Measurements from ENCODE around the gene ZSWIM5. TPM values are rescaled to one million over a fixed set of nuclear protein-coding genes. Genes with fewer than 3 reads are reported as not detected.
"Not testable (repeated sequence)": the region's sequence is repeated elsewhere in the genome, so short reads cannot be mapped to it uniquely, and the experiment has no call there.

ZSWIM5 gene
- total RNA-seq, 2 donors from 2014 or later = 0.86 to 1.9 TPM

DNA sequence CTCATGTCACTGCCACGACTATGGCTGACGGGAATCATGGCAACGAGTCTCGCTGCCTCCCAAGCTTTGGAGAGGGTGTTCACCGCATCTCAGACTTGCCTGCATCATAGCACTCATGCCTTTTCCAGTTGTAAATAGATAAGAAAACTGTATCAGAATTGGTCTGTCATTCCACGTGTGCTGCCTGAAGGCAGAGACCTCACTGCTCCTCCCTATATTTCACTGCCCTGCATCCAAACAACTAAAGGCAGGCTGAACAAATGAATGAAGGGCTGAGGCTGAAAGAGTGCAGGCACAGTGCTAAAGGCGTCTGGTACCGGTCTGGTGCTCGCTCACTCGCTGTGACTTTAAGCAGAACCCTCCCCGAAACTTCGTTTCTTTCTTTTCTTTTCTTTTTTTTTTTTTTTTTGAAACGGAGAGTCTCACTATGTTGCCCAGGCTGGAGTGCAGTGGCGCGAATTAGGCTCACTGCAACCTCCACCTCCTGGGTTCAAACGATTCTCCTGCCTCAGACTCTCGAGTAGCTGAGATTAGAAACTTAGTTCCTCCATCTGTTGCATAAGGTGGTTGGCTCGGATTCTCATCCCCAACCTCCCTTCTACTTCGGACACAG lies 220.6 kb downstream of the ZSWIM5 start:
- no peak for ATAC-seq (replicated peaks)
- peaks cover 14% of the 10 kb centered on the region for H3K4me1 Mint-ChIP-seq
- peaks cover 10% of the 10 kb centered on the region for H3K36me3 Mint-ChIP-seq (ENCODE audit: low read depth)
- H3K4me3 Mint-ChIP-seq = peak overlapping the region; percentile 100
- peak overlapping the region; percentile 98 for H3K27ac Mint-ChIP-seq
- H3K27me3 Mint-ChIP-seq = no peaks in the 10 kb centered on the region
- no peaks in the 10 kb centered on the region for H3K9me3 Mint-ChIP-seq

DNA sequence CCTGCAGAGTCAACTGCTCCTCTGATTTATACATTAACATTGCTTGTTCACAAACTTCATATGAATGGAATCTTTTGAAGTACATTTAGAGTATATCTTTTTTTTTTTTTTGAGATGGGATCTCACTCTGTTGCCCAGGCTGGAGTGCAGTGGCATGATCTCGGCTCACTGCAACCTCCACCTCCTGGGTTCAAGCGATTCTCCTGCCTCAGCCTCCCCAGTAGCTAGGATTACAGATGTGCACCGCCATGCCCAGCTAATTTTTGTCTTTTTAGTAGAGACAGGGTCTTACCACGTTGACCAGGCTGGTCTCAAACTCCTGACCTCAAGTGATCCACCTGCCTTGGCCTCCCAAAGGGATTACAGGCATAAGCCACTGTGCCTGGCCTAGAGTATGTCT lies 229.0 kb downstream of the ZSWIM5 start:
- H3K36me3 Mint-ChIP-seq (ENCODE audit: low read depth) = peaks cover 83% of the 10 kb centered on the region
- not testable (repeated sequence) for H3K4me1 Mint-ChIP-seq; H3K4me3 Mint-ChIP-seq; ATAC-seq (replicated peaks); H3K27ac Mint-ChIP-seq; H3K27me3 Mint-ChIP-seq; H3K9me3 Mint-ChIP-seq

DNA sequence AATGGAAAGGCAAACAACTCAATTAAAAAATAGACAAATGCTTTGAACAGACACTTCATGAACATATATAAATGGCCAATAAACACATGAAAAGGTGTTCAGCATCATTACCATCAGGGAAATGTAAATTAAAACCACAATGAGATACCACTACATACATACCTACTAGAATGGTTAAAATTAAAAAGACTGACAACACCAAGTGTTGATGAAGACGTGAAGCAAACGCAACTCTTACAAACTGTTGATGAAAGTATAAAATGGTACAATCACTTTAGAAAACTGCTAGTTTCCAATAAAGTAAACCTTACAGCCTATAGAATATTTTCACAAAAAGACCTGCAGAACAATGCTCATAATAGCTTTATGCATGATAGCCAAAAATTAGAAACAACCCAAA lies 230.2 kb downstream of the ZSWIM5 start:
- Mint-ChIP-seq H3K27ac (no peak overlapping the region), H3K36me3 (ENCODE audit: low read depth) (peaks cover 92% of the 10 kb centered on the region)

DNA sequence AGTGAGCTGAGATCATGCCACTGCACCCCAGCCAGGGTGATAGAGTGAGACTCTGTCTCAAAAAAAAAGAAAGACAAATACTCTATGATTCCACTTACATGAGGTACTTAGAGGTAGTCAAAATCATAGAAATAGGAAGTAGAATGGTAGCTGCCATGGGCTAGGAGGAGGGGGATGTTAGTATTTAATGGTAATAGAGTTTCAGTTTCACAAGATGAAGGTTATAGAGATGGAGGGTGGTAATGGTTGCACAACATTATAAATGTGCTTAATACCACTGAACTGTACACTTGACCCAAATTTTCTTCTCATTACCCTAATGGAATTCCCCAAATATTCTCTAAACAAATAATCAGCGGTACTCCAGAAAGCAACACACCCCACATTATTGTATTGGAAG lies 232.8 kb downstream of the ZSWIM5 start:
- Mint-ChIP-seq H3K4me3 (no peak overlapping the region), H3K27ac (peak overlapping the region; percentile 44), H3K27me3 (no peaks in the 10 kb centered on the region), H3K9me3 (no peaks in the 10 kb centered on the region), H3K36me3 (ENCODE audit: low read depth) (peaks cover 87% of the 10 kb centered on the region), H3K4me1 (peaks cover 6% of the 10 kb centered on the region)
- no peak for ATAC-seq (replicated peaks)

More for the DNA sequence above, 230.2 kb downstream of the ZSWIM5 start:
- Mint-ChIP-seq H3K9me3 (no peaks in the 10 kb centered on the region), H3K27me3 (no peaks in the 10 kb centered on the region), H3K4me3 (no peak overlapping the region), H3K4me1 (peaks cover 6% of the 10 kb centered on the region)
- no peak for ATAC-seq (replicated peaks)

DNA sequence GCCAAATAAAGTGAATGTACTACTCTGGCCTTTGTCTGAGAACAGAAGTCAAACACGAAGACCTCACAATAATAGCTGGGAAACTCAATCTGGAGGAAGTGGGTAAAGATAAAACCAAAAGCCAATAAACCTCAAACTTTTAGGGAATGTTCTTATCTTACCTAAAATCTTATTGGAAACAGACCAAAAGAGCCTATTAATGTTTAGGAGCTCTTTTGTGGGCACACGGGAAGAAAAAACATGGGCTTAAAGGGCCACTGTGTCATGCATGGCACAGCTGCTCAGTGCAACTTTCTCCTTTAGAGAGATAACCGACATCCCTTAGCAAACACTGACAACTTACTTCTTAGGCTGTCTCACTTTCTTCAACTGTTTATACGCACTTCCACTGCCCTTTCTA lies 236.1 kb downstream of the ZSWIM5 start:
- H3K9me3 Mint-ChIP-seq = no peaks in the 10 kb centered on the region
- peaks cover 76% of the 10 kb centered on the region for H3K36me3 Mint-ChIP-seq (ENCODE audit: low read depth)
- no peak for ATAC-seq (replicated peaks)
- H3K27me3 Mint-ChIP-seq = no peaks in the 10 kb centered on the region
- no peak overlapping the region for H3K4me3 Mint-ChIP-seq
- peaks cover 6% of the 10 kb centered on the region for H3K4me1 Mint-ChIP-seq
- H3K27ac Mint-ChIP-seq = no peak overlapping the region

Other genes starting within 250 kb of the ZSWIM5 start
- 10 to 100 TPM; 20.1 to 44.2 TPM for gene EIF2B3, start 220.0 kb downstream of the ZSWIM5 start, total RNA-seq
- 10 to 100 TPM; 23.2 to 29.5 TPM for gene HECTD3, start 195.3 kb downstream of the ZSWIM5 start, total RNA-seq
- gene UROD, start 194.4 kb downstream of the ZSWIM5 start, total RNA-seq = 100 to 1,000 TPM in 1 of 2 donors, 10 to 100 TPM in 1; 81.7 to 134 TPM
- 10 to 100 TPM in 1 of 2 donors, 1 to 10 TPM in 1; 4.5 to 22.6 TPM for gene HPDL, start 120.3 kb upstream of the ZSWIM5 start, total RNA-seq
- 10 to 100 TPM; 23.2 to 35.8 TPM for gene TOE1, start 133.6 kb upstream of the ZSWIM5 start, total RNA-seq
- gene MUTYH, start 133.8 kb upstream of the ZSWIM5 start, total RNA-seq = 10 to 100 TPM; 23.5 to 35.4 TPM